GM23338 (cell line): ENCODE results near the gene ZCCHC17. TPM values are rescaled to one million over a fixed set of nuclear protein-coding genes. Genes with fewer than 3 reads are reported as not detected.
"Not testable (repeated sequence)": the region's sequence is repeated elsewhere in the genome, so short reads cannot be mapped to it uniquely, and the experiment has no call there.

Experiments used
- ATAC-seq: fragments of 200-7000 bp; cut with Tn5 transposase; 3 replicates; pipeline ENCODE4 v1.9.1; 2020
- DNase-seq: peaks from one replicate; pipeline ENCODE4 v3.0.0-alpha.2; 2015; ENCODE audit warnings: low spot score
- H2AFZ ChIP-seq: fragments of 200-600 bp; sonication (generic); 2 replicates; pipeline ENCODE4 v1.8.0; 2016; ENCODE audit warnings: antibody characterized with exemption, mild to moderate bottlenecking, moderate library complexity
- H3F3A ChIP-seq: fragments of 200-600 bp; sonication (generic); replicated peaks from 2 replicates; pipeline ENCODE4 v1.8.0; 2017; ENCODE audit warnings: antibody characterized with exemption, mixed run types, low read depth
- H3K27ac ChIP-seq: fragments of 200-600 bp; sonication (generic); 2 replicates; pipeline ENCODE4 v1.6.1; 2016; ENCODE audit warnings: low read depth
- H3K27me3 ChIP-seq: fragments of 200-600 bp; sonication (generic); 2 replicates; pipeline ENCODE4 v1.8.0; 2016; ENCODE audit warnings: mild to moderate bottlenecking, mixed run types, moderate library complexity; ENCODE audit not compliant: insufficient read depth
- H3K36me3 ChIP-seq: fragments of 200-600 bp; sonication (generic); 2 replicates; pipeline ENCODE4 v1.8.0; 2016; ENCODE audit warnings: mild to moderate bottlenecking; ENCODE audit not compliant: insufficient read depth
- H3K4me1 ChIP-seq: fragments of 200-600 bp; sonication (generic); 2 replicates; pipeline ENCODE4 v1.8.0; 2016; ENCODE audit warnings: mild to moderate bottlenecking, moderate library complexity; ENCODE audit not compliant: insufficient read depth
- H3K4me2 ChIP-seq: fragments of 200-600 bp; sonication (generic); 2 replicates; pipeline ENCODE4 v1.7.1; 2017; ENCODE audit warnings: mixed run types
- H3K4me3 ChIP-seq: fragments of 200-600 bp; sonication (generic); 2 replicates; pipeline ENCODE4 v1.6.1; 2016; ENCODE audit warnings: mixed run types
- H3K79me2 ChIP-seq: fragments of 200-600 bp; sonication (generic); replicated peaks from 2 replicates; pipeline ENCODE4 v1.8.0; 2017; ENCODE audit warnings: mild to moderate bottlenecking; ENCODE audit not compliant: insufficient read depth
- H3K9me2 ChIP-seq: fragments of 200-600 bp; sonication (generic); 2 replicates; pipeline ENCODE4 v1.8.0; 2017; ENCODE audit not compliant: insufficient read depth
- H4K20me1 ChIP-seq: fragments of 200-600 bp; sonication (generic); replicated peaks from 2 replicates; pipeline ENCODE4 v1.8.0; 2017; ENCODE audit warnings: mild to moderate bottlenecking; ENCODE audit not compliant: insufficient read depth
- H3K27ac Mint-ChIP-seq: 2 replicates; pipeline ENCODE4 v1.8.0; 2020; ENCODE audit warnings: inconsistent platforms, mild to moderate bottlenecking, moderate library complexity, mixed read lengths
- H3K27me3 Mint-ChIP-seq: 3 replicates; pipeline ENCODE4 v1.8.0; 2022; ENCODE audit warnings: low read depth, mild to moderate bottlenecking, moderate library complexity, mixed read lengths, inconsistent platforms; ENCODE audit not compliant: insufficient read depth, poor library complexity
- H3K36me3 Mint-ChIP-seq: 3 replicates; pipeline ENCODE4 v1.8.0; 2021; ENCODE audit warnings: low read depth, mild to moderate bottlenecking, inconsistent platforms, moderate library complexity, mixed read lengths
- H3K4me1 Mint-ChIP-seq: 3 replicates; pipeline ENCODE4 v1.8.0; 2020; ENCODE audit warnings: mild to moderate bottlenecking, inconsistent platforms, mixed read lengths
- H3K4me3 Mint-ChIP-seq: 3 replicates; pipeline ENCODE4 v1.8.0; 2021; ENCODE audit warnings: moderate library complexity, mild to moderate bottlenecking, inconsistent platforms, mixed read lengths
- H3K9me3 Mint-ChIP-seq: 3 replicates; pipeline ENCODE4 v1.8.0; 2020; ENCODE audit warnings: moderate library complexity, mild to moderate bottlenecking, inconsistent platforms, mixed read lengths
- CTCF ChIP-seq, 2 experiments: fragments of 200-600 bp in 1 of 2; sonication (generic) in 1 of 2; conservative IDR thresholded peaks; 2 replicates each; pipeline versions ENCODE4 v1.5.1 to v1.6.1; 2016 to 2017; ENCODE audit warnings: antibody characterized with exemption in 2 of 2, low read depth in 2 of 2, mild to moderate bottlenecking in 2 of 2, moderate library complexity in 1 of 2
- JUNB ChIP-seq: IDR thresholded peaks from one replicate; pipeline ENCODE4 v1.6.1; 2016; ENCODE audit warnings: antibody characterized with exemption; ENCODE audit not compliant: unreplicated experiment
- POLR2AphosphoS5 ChIP-seq: IDR thresholded peaks from 2 replicates; pipeline ENCODE4 v1.6.1; 2016; ENCODE audit warnings: antibody characterized with exemption, low read depth
- polyA plus RNA-seq: library from polyadenylated mRNA; unstranded; fragments of >200 nt; fragmentation: Nextera tagmentation; extraction: Ambion mirVana; gene quantifications from 2 replicates; pipeline ENCODE4 v1.2.1, GENCODE V29; 2016
- total RNA-seq: library from RNA; depleted of rRNA; stranded (reverse); fragments of >200 nt; shearing (Covaris generic); gene quantifications from 2 replicates; pipeline ENCODE4 v1.2.3, GENCODE V29; 2014
- TF ChIP-seq, protein P1 (sequence below): fragments of 250-450 bp; sonication (Bioruptor Pico); IDR thresholded peaks from 2 replicates; pipeline ENCODE4 v1.5.0; 2020; ENCODE audit warnings: mild to moderate bottlenecking, moderate library complexity
- TF ChIP-seq, protein P2 (sequence below): IDR thresholded peaks from 2 replicates; pipeline ENCODE4 v1.6.1; 2016; ENCODE audit warnings: antibody characterized with exemption

Gene ZCCHC17
- total and polyA plus RNA-seq, 2 experiments from 2014 or later, result 40.1 to 134 TPM

DNA sequence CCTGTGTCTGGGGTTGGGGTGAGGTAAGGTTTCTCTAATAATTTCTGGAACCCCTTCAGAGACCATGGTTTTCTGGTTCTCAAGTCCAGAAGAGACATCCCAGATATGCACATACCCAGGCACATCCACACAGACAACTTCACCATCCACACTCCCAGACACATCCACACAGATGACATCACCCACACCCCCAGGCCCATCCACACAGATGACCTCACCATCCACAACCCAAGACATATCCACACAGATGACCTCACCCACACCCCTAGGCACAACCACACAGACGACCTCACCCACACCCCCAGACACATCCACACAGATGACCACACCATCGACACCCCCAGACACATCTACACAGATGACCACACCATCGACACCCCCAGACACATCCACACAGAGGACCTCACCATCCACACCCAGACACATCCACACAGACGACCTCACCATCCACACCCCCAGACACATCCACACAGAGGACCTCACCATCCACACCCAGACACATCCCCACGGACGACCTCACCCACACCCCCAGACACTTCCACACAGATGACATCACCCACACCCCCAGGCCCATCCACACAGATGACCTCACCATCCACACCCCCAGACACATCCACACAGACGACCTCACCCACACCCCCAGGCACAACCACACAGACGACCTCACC lies 89.9 kb downstream of the ZCCHC17 start:
- not testable (repeated sequence) for H3K36me3 ChIP-seq, H3K79me2 ChIP-seq, H3K4me1 Mint-ChIP-seq, DNase-seq, H2AFZ ChIP-seq, H3K36me3 Mint-ChIP-seq, H3K27ac Mint-ChIP-seq, H3K4me2 ChIP-seq, ATAC-seq, H3F3A ChIP-seq, H3K4me1 ChIP-seq, H3K4me3 Mint-ChIP-seq, H3K27ac ChIP-seq, H3K27me3 ChIP-seq, H3K9me2 ChIP-seq, H3K27me3 Mint-ChIP-seq, H3K4me3 ChIP-seq, H3K9me3 Mint-ChIP-seq, H4K20me1 ChIP-seq

GRCh38 chr1:31387612-31388011 lies 90.8 kb downstream of the ZCCHC17 start:
- Histone ChIP-seq H3K9me2 (no peaks in the 10 kb centered on the region), H3K27me3 (no peaks in the 10 kb centered on the region), H3K4me2 (no peak overlapping the region), H3F3A (no peaks in the 10 kb centered on the region), H3K4me3 (no peak overlapping the region), H4K20me1 (no peaks in the 10 kb centered on the region), H3K79me2 (no peaks in the 10 kb centered on the region), H3K27ac (no peak overlapping the region), H2AFZ (no peak overlapping the region), H3K36me3 (no peaks in the 10 kb centered on the region), H3K4me1 (no peaks in the 10 kb centered on the region)
- TF ChIP-seq, protein P1, sequence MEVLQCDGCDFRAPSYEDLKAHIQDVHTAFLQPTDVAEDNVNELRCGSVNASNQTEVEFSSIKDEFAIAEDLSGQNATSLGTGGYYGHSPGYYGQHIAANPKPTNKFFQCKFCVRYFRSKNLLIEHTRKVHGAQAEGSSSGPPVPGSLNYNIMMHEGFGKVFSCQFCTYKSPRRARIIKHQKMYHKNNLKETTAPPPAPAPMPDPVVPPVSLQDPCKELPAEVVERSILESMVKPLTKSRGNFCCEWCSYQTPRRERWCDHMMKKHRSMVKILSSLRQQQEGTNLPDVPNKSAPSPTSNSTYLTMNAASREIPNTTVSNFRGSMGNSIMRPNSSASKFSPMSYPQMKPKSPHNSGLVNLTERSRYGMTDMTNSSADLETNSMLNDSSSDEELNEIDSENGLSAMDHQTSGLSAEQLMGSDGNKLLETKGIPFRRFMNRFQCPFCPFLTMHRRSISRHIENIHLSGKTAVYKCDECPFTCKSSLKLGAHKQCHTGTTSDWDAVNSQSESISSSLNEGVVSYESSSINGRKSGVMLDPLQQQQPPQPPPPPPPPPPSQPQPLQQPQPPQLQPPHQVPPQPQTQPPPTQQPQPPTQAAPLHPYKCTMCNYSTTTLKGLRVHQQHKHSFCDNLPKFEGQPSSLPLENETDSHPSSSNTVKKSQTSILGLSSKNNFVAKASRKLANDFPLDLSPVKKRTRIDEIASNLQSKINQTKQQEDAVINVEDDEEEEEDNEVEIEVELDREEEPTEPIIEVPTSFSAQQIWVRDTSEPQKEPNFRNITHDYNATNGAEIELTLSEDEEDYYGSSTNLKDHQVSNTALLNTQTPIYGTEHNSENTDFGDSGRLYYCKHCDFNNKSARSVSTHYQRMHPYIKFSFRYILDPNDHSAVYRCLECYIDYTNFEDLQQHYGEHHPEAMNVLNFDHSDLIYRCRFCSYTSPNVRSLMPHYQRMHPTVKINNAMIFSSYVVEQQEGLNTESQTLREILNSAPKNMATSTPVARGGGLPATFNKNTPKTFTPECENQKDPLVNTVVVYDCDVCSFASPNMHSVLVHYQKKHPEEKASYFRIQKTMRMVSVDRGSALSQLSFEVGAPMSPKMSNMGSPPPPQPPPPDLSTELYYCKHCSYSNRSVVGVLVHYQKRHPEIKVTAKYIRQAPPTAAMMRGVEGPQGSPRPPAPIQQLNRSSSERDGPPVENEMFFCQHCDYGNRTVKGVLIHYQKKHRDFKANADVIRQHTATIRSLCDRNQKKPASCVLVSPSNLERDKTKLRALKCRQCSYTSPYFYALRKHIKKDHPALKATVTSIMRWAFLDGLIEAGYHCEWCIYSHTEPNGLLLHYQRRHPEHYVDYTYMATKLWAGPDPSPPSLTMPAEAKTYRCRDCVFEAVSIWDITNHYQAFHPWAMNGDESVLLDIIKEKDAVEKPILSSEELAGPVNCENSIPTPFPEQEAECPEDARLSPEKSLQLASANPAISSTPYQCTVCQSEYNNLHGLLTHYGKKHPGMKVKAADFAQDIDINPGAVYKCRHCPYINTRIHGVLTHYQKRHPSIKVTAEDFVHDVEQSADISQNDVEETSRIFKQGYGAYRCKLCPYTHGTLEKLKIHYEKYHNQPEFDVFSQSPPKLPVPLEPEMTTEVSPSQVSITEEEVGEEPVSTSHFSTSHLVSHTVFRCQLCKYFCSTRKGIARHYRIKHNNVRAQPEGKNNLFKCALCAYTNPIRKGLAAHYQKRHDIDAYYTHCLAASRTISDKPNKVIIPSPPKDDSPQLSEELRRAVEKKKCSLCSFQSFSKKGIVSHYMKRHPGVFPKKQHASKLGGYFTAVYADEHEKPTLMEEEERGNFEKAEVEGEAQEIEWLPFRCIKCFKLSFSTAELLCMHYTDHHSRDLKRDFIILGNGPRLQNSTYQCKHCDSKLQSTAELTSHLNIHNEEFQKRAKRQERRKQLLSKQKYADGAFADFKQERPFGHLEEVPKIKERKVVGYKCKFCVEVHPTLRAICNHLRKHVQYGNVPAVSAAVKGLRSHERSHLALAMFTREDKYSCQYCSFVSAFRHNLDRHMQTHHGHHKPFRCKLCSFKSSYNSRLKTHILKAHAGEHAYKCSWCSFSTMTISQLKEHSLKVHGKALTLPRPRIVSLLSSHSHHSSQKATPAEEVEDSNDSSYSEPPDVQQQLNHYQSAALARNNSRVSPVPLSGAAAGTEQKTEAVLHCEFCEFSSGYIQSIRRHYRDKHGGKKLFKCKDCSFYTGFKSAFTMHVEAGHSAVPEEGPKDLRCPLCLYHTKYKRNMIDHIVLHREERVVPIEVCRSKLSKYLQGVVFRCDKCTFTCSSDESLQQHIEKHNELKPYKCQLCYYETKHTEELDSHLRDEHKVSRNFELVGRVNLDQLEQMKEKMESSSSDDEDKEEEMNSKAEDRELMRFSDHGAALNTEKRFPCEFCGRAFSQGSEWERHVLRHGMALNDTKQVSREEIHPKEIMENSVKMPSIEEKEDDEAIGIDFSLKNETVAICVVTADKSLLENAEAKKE (CRISPR knock-in tag), result no peak
- TF ChIP-seq, protein P2, sequence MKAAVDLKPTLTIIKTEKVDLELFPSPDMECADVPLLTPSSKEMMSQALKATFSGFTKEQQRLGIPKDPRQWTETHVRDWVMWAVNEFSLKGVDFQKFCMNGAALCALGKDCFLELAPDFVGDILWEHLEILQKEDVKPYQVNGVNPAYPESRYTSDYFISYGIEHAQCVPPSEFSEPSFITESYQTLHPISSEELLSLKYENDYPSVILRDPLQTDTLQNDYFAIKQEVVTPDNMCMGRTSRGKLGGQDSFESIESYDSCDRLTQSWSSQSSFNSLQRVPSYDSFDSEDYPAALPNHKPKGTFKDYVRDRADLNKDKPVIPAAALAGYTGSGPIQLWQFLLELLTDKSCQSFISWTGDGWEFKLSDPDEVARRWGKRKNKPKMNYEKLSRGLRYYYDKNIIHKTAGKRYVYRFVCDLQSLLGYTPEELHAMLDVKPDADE, result no peak
- no peak for TF ChIP-seq CTCF (conservative IDR thresholded peaks at IDR 0.05; ENCODE audit: low read depth in 2 of 2)
- TF ChIP-seq JUNB, result no peak
- no peak for TF ChIP-seq POLR2AphosphoS5
- no peak for DNase-seq
- Mint-ChIP-seq H3K27ac (no peak overlapping the region), H3K4me3 (no peak overlapping the region), H3K4me1 (no peaks in the 10 kb centered on the region; the same call in 2 of the 3 replicates), H3K27me3 (peaks cover 6% of the 10 kb centered on the region), H3K9me3 (no peaks in the 10 kb centered on the region), H3K36me3 (no peaks in the 10 kb centered on the region)
- no peak for ATAC-seq
